ENCODE measurements around the gene FAM221B. TPM values are rescaled to one million over a fixed set of nuclear protein-coding genes. Genes with fewer than 3 reads are reported as not detected.

The FAM221B gene
- polyA plus RNA-seq, 1 experiment, result not detected

GRCh38 chr9:35769763-35770162 lies 58.8 kb downstream of the FAM221B start:
- CTCF ChIA-PET, result interaction anchor here (1.3 to 14.0 kb wide), 2 partner anchors 10 to 19 kb away, joined by 5 to 89 read pairs; no protein-coding TSS in a partner anchor
- TF ChIP-seq CTCF (IDR thresholded peaks at IDR 0.05; ENCODE audit: insufficient read depth, low read depth, low read length), result no peak
- Histone ChIP-seq H3K36me3 (ENCODE audit: control insufficient read depth, insufficient read depth, low read length) (no peaks in the 10 kb centered on the region), H3K27me3 (ENCODE audit: control insufficient read depth, insufficient read depth, low read length) (peaks cover 16% of the 10 kb centered on the region), H3K4me3 (ENCODE audit: low read depth, low read length) (no peak overlapping the region)
- POLR2A ChIA-PET, result no interaction called here
- no peak for DNase-seq (ENCODE audit: low read depth)

DNA sequence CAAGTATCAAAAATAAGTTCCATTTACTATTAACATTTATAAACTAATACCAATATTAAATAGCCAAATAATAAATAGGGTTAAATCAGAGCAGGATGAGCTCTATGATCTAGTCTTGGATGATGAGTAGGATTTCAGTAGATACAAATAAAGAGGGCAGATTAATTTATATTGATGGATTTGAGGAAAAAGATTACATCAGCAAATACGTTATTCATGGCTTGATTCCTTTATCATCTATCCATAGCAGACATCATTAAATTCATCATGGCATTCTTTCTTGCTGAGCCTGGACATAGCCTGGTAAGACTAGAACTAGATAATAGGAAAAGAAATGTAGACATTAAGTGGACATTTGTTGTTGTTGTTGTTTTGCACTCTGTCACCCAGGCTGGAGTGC lies 61.1 kb downstream of the FAM221B start:
- CTCF ChIA-PET, result interaction anchor here (0.6 to 14.0 kb wide), 2 partner anchors 21 to 138 kb away, joined by 4 to 89 read pairs; partner anchors contain the start of gene HRCT1
- POLR2A ChIA-PET, result no interaction called here
- Histone ChIP-seq H3K36me3 (ENCODE audit: control insufficient read depth, insufficient read depth, low read length) (no peaks in the 10 kb centered on the region), H3K27me3 (ENCODE audit: control insufficient read depth, insufficient read depth, low read length) (peaks cover 16% of the 10 kb centered on the region), H3K4me3 (ENCODE audit: low read depth, low read length) (no peak overlapping the region)
- no peak for DNase-seq (ENCODE audit: low read depth)
- no peak for TF ChIP-seq CTCF (IDR thresholded peaks at IDR 0.05; ENCODE audit: insufficient read depth, low read depth, low read length)

DNA sequence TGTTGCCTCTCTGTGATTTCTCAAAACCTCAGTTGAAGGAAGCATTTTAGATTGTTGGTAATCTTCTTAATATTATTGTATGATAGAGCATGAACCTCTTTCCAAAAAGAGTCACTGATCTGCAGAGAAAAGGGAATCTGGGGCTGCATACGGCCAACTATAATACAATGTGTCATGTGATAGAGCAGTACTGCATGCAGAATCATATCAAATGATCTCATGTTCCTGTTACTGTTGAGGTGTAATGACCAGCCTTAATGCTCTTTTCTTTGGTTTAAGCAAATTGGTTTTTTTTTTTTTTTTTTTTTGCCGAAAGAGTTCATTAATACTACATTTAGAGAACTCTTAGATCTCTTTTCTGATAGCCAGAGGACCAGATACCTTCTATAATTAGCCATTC lies 61.5 kb downstream of the FAM221B start:
- Histone ChIP-seq H3K27me3 (ENCODE audit: control insufficient read depth, insufficient read depth, low read length) (peaks cover 16% of the 10 kb centered on the region), H3K4me3 (ENCODE audit: low read depth, low read length) (no peak overlapping the region), H3K36me3 (ENCODE audit: control insufficient read depth, insufficient read depth, low read length) (no peaks in the 10 kb centered on the region)
- ChIA-PET CTCF (interaction anchor here (1.0 to 14.0 kb wide), 2 partner anchors 19 to 22 kb away, joined by 3 to 89 read pairs; no protein-coding TSS in a partner anchor), POLR2A (no interaction called here)
- DNase-seq (ENCODE audit: low read depth), result no peak
- TF ChIP-seq CTCF (IDR thresholded peaks at IDR 0.05; ENCODE audit: insufficient read depth, low read depth, low read length), result no peak

Small RNA genes lying within 50 kb of the gene (small RNA-seq; reads per million reads assigned to genes)
- not detected for gene HINT2 (ENCODE audit: insufficient read length, low read depth, low replicate concordance)

Other genes starting within 250 kb of the FAM221B start
- 23.2 and 32.6 TPM in 2 replicates for gene TESK1, start 223.5 kb downstream of the FAM221B start, polyA plus RNA-seq (2011; rRNA removed)
- 1.1 and 1.7 TPM in 2 replicates for gene CD72, start 210.3 kb downstream of the FAM221B start, polyA plus RNA-seq (2011; rRNA removed)
- gene SIT1, start 177.8 kb downstream of the FAM221B start, polyA plus RNA-seq (2011; rRNA removed), result not detected in 2 replicates
- 235 and 1,738 TPM in 2 replicates for gene RMRP, start 170.7 kb downstream of the FAM221B start, polyA plus RNA-seq (2011; rRNA removed)
- 22.0 and 27.9 TPM in 2 replicates for gene CCDC107, start 170.4 kb downstream of the FAM221B start, polyA plus RNA-seq (2011; rRNA removed)
- 2.7 and 4.1 TPM in 2 replicates for gene ARHGEF39, start 163.5 kb downstream of the FAM221B start, polyA plus RNA-seq (2011; rRNA removed)
- gene CA9, start 154.8 kb downstream of the FAM221B start, polyA plus RNA-seq (2011; rRNA removed), result 0.13 and 0.32 TPM in 2 replicates
- 1,727 and 2,061 TPM in 2 replicates for gene TPM2, start 138.8 kb downstream of the FAM221B start, polyA plus RNA-seq (2011; rRNA removed)
- gene TLN1, start 96.5 kb downstream of the FAM221B start, polyA plus RNA-seq (2011; rRNA removed), result 215 and 399 TPM in 2 replicates
- gene CREB3, start 96.1 kb downstream of the FAM221B start, polyA plus RNA-seq (2011; rRNA removed), result 67.9 and 75.8 TPM in 2 replicates
- 30.3 and 44.1 TPM in 2 replicates for gene GBA2, start 79.5 kb downstream of the FAM221B start, polyA plus RNA-seq (2011; rRNA removed)
- gene RGP1, start 79.4 kb downstream of the FAM221B start, polyA plus RNA-seq (2011; rRNA removed), result 17.4 and 19.7 TPM in 2 replicates
- not detected in 2 replicates for gene MSMP, start 74.5 kb downstream of the FAM221B start, polyA plus RNA-seq (2011; rRNA removed)
- gene NPR2, start 37.1 kb downstream of the FAM221B start, polyA plus RNA-seq (2011; rRNA removed), result 30.1 and 33.4 TPM in 2 replicates
- 0.50 and 0.85 TPM in 2 replicates for gene SPAG8, start 16.5 kb downstream of the FAM221B start, polyA plus RNA-seq (2011; rRNA removed)
- 20.9 and 30.0 TPM in 2 replicates for gene HINT2, start 13.7 kb downstream of the FAM221B start, polyA plus RNA-seq (2011; rRNA removed)
- gene TMEM8B, start 496 bp upstream of the FAM221B start, polyA plus RNA-seq (2011; rRNA removed), result 3.4 and 5.6 TPM in 2 replicates
- not detected in 2 replicates for gene OR13J1, start 41.7 kb upstream of the FAM221B start, polyA plus RNA-seq (2011; rRNA removed)
- gene HRCT1, start 77.5 kb upstream of the FAM221B start, polyA plus RNA-seq (2011; rRNA removed), result 0.47 and 0.93 TPM in 2 replicates
- 0.23 and 0.32 TPM in 2 replicates for gene SPAAR, start 80.8 kb upstream of the FAM221B start, polyA plus RNA-seq (2011; rRNA removed)
- gene OR2S2, start 129.4 kb upstream of the FAM221B start, polyA plus RNA-seq (2011; rRNA removed), result 0.33 and 0.53 TPM in 2 replicates
- gene RECK, start 208.2 kb upstream of the FAM221B start, polyA plus RNA-seq (2011; rRNA removed), result 59.8 and 72.8 TPM in 2 replicates